Activated T-cell treated with anti-CD3 and anti-CD28 coated beads, Interleukin-2, amount 50 U/mL, for 72 hours (primary cell): ENCODE data around the gene CRB3. TPM values are rescaled to one million over a fixed set of nuclear protein-coding genes. Genes with fewer than 3 reads are reported as not detected.
"Not testable (repeated sequence)": the region's sequence is repeated elsewhere in the genome, so short reads cannot be mapped to it uniquely, and the experiment has no call there.

Experiments used
- ATAC-seq, 2 donors: fragments of 150-1000 bp; cut with Tn5 transposase; replicated peaks in 1 of 2; 2 replicates each; pipeline ENCODE4 v1.10.0; 2021; ENCODE audit warnings: moderate library complexity in 2 of 2, mild to moderate bottlenecking in 1 of 2
- DNase-seq, 2 donors: peaks; one replicate each; pipeline ENCODE4 v3.0.0; 2021 to 2022; ENCODE audit warnings: mixed read lengths in 1 of 2
- H3K27ac Mint-ChIP-seq: one replicate; pipeline ENCODE4 v1.8.0; 2022; ENCODE audit warnings: mild to moderate bottlenecking, moderate library complexity, mixed read lengths
- H3K27me3 Mint-ChIP-seq: one replicate; pipeline ENCODE4 v1.8.0; 2022; ENCODE audit warnings: low read depth, mixed read lengths
- H3K36me3 Mint-ChIP-seq, 2 donors: one replicate each; pipeline ENCODE4 v1.8.0; 2022; ENCODE audit warnings: mixed read lengths in 2 of 2, mild to moderate bottlenecking in 1 of 2; ENCODE audit not compliant: insufficient read depth in 2 of 2
- H3K4me1 Mint-ChIP-seq: one replicate; pipeline ENCODE4 v1.8.0; 2022; ENCODE audit warnings: low read depth, mixed read lengths
- H3K4me3 Mint-ChIP-seq, 2 donors: one replicate each; pipeline ENCODE4 v1.8.0; 2022; ENCODE audit warnings: mild to moderate bottlenecking in 2 of 2, mixed read lengths in 2 of 2, moderate library complexity in 2 of 2
- H3K9me3 Mint-ChIP-seq, 2 donors: one replicate each; pipeline ENCODE4 v1.8.0; 2022; ENCODE audit warnings: mixed read lengths in 2 of 2
- total RNA-seq, 2 donors: library from RNA; stranded (reverse); gene quantifications; one replicate each; pipeline ENCODE4 v1.2.3, GENCODE V29; 2022

The CRB3 gene
- total RNA-seq, 2 donors from 2014 or later = 3.9 to 5.0 TPM

- Mint-ChIP-seq H3K4me3 (no peak overlapping the region), H3K9me3 (peaks cover 2 to 3% of the 10 kb centered on the region in 2 donors)
- ATAC-seq = no peak
Measured at GRCh38 chr19:6495947-6496346, 31.9 kb downstream of the CRB3 start.

GRCh38 chr19:6498294-6499036 lies 34.4 kb downstream of the CRB3 start:
- Mint-ChIP-seq H3K9me3 (no peaks in the 10 kb centered on the region), H3K4me1 (peaks cover 13% of the 10 kb centered on the region), H3K36me3 (no peaks in the 10 kb centered on the region), H3K27ac (no peak overlapping the region), H3K27me3 (peaks cover 10% of the 10 kb centered on the region), H3K4me3 (no peak overlapping the region)
- DNase-seq = no peak
- no peak for ATAC-seq

More at GRCh38 chr19:6495947-6496346, 31.9 kb downstream of the CRB3 start:
- Mint-ChIP-seq H3K4me1 (peaks cover 14% of the 10 kb centered on the region), H3K36me3 (peaks cover 4 to 5% of the 10 kb centered on the region in 2 donors), H3K27ac (no peak overlapping the region), H3K27me3 (peaks cover under 1% of the 10 kb centered on the region)
- no peak for DNase-seq

- no peak overlapping the region for H3K27ac Mint-ChIP-seq
Measured at GRCh38 chr19:6499052-6499790, 35.1 kb downstream of the CRB3 start.

GRCh38 chr19:6500837-6501739 lies 37.0 kb downstream of the CRB3 start:
- no peak for DNase-seq
- peak overlapping the region; percentile 68 to 93 for H3K4me3 Mint-ChIP-seq
- no peak for ATAC-seq
- no peaks in the 10 kb centered on the region for H3K36me3 Mint-ChIP-seq
- H3K27ac Mint-ChIP-seq = no peak overlapping the region
- H3K27me3 Mint-ChIP-seq = peaks cover 14% of the 10 kb centered on the region
- no peaks in the 10 kb centered on the region for H3K9me3 Mint-ChIP-seq
- peaks cover 22% of the 10 kb centered on the region for H3K4me1 Mint-ChIP-seq

More at GRCh38 chr19:6499052-6499790, 35.1 kb downstream of the CRB3 start:
- DNase-seq = no peak
- no peaks in the 10 kb centered on the region for H3K9me3 Mint-ChIP-seq
- peaks cover 13% of the 10 kb centered on the region for H3K4me1 Mint-ChIP-seq
- no peak for ATAC-seq
- no peak overlapping the region for H3K4me3 Mint-ChIP-seq
- peaks cover 14% of the 10 kb centered on the region for H3K27me3 Mint-ChIP-seq
- H3K36me3 Mint-ChIP-seq = no peaks in the 10 kb centered on the region

GRCh38 chr19:6501740-6502648 lies 37.9 kb downstream of the CRB3 start, which contains the start of gene TUBB4A:
TSS of gene TUBB4A (minus strand) at chr19:6502309. CDS start at chr19:6502212, 97 bp downstream.
- DNase-seq (peak; percentile 58 to 67), ATAC-seq (peak; percentile 76 to 83)
- Mint-ChIP-seq H3K4me3 (peak within 1 kb of the TSS; percentile 68 to 93), H3K36me3 (no peaks in the 10 kb centered on the region), H3K4me1 (peaks cover 22% of the 10 kb centered on the region), H3K27ac (no peak within 1 kb of the TSS), H3K9me3 (no peaks in the 10 kb centered on the region), H3K27me3 (peaks cover 14% of the 10 kb centered on the region)

GRCh38 chr19:6503407-6504201 lies 39.5 kb downstream of the CRB3 start:
- Mint-ChIP-seq H3K9me3 (no peaks in the 10 kb centered on the region), H3K27me3 (peaks cover 14% of the 10 kb centered on the region), H3K4me3 (peak overlapping the region; percentile 40 to 93), H3K4me1 (peaks cover 22% of the 10 kb centered on the region), H3K36me3 (no peaks in the 10 kb centered on the region), H3K27ac (no peak overlapping the region)
- DNase-seq = no peak
- no peak for ATAC-seq

- H3K9me3 Mint-ChIP-seq, H3K27me3 Mint-ChIP-seq, H3K4me3 Mint-ChIP-seq, H3K36me3 Mint-ChIP-seq, H3K4me1 Mint-ChIP-seq, DNase-seq, H3K27ac Mint-ChIP-seq, ATAC-seq: not testable (repeated sequence)
Measured at GRCh38 chr19:6508028-6508771, 44.1 kb downstream of the CRB3 start.

- DNase-seq (no peak), ATAC-seq (no peak)
- Mint-ChIP-seq H3K4me1 (peaks cover 8% of the 10 kb centered on the region), H3K4me3 (no peak overlapping the region), H3K36me3 (no peaks in the 10 kb centered on the region), H3K27ac (no peak overlapping the region), H3K9me3 (no peaks in the 10 kb centered on the region), H3K27me3 (no peaks in the 10 kb centered on the region)
Measured at GRCh38 chr19:6509118-6509971, 45.3 kb downstream of the CRB3 start.

- H3K9me3 Mint-ChIP-seq = no peaks in the 10 kb centered on the region
- no peaks in the 10 kb centered on the region for H3K27me3 Mint-ChIP-seq
- H3K4me1 Mint-ChIP-seq = peaks cover 5% of the 10 kb centered on the region
- ATAC-seq (no peak), DNase-seq (no peak)
- H3K27ac Mint-ChIP-seq = no peak overlapping the region
- H3K4me3 Mint-ChIP-seq = no peak overlapping the region
- H3K36me3 Mint-ChIP-seq = no peaks in the 10 kb centered on the region
Measured at GRCh38 chr19:6510618-6511017, 46.5 kb downstream of the CRB3 start.

GRCh38 chr19:6514089-6514488 lies 50.0 kb downstream of the CRB3 start:
- ATAC-seq = no peak
- Mint-ChIP-seq H3K9me3 (no peaks in the 10 kb centered on the region), H3K27ac (no peak overlapping the region), H3K36me3 (no peaks in the 10 kb centered on the region), H3K27me3 (no peaks in the 10 kb centered on the region), H3K4me1 (peaks cover 35% of the 10 kb centered on the region), H3K4me3 (no peak overlapping the region)
- DNase-seq = no peak
